Measurements from ENCODE around the gene LIPG.

The LIPG gene

GRCh38 chr18:49621301-49621700 is 59.4 kb downstream of the LIPG start:
- Histone ChIP-seq H3K4me1 (ENCODE audit: control insufficient read depth, insufficient read depth, low read length) (peaks cover 16% of the 10 kb centered on the region; the same call in 1 of the 2 replicates), H3K36me3 (ENCODE audit: control insufficient read depth, insufficient read depth, low read length) (no peaks in the 10 kb centered on the region), H3K27ac (ENCODE audit: low read depth, low read length) (no peak overlapping the region), H3K4me3 (ENCODE audit: low read depth, low read length) (no peak overlapping the region), H3K9me3 (ENCODE audit: control insufficient read depth, insufficient read depth, low read depth, low read length) (no peaks in the 10 kb centered on the region), H3K27me3 (ENCODE audit: control insufficient read depth, insufficient read depth, low read length) (no peaks in the 10 kb centered on the region), H3K9ac (ENCODE audit: low read length) (no peak overlapping the region)

GRCh38 chr18:49621717-49622351 is 60.0 kb downstream of the LIPG start:
- no peak overlapping the region for H3K27ac ChIP-seq (ENCODE audit: low read depth, low read length)
- H3K27me3 ChIP-seq (ENCODE audit: control insufficient read depth, insufficient read depth, low read length), result no peaks in the 10 kb centered on the region
- H3K4me3 ChIP-seq (ENCODE audit: low read depth, low read length), result no peak overlapping the region

GRCh38 chr18:49623571-49623970 is 61.7 kb downstream of the LIPG start:
- no peaks in the 10 kb centered on the region for H3K27me3 ChIP-seq (ENCODE audit: control insufficient read depth, insufficient read depth, low read length)
- no peak overlapping the region for H3K9ac ChIP-seq (ENCODE audit: low read length)
- H3K9me3 ChIP-seq (ENCODE audit: control insufficient read depth, insufficient read depth, low read depth, low read length), result no peaks in the 10 kb centered on the region
- H3K4me1 ChIP-seq (ENCODE audit: control insufficient read depth, insufficient read depth, low read length), result peaks cover 18% of the 10 kb centered on the region; the same call in 1 of the 2 replicates
- no peak overlapping the region for H3K27ac ChIP-seq (ENCODE audit: low read depth, low read length)
- no peak overlapping the region for H3K4me3 ChIP-seq (ENCODE audit: low read depth, low read length)
- no peaks in the 10 kb centered on the region for H3K36me3 ChIP-seq (ENCODE audit: control insufficient read depth, insufficient read depth, low read length)

More at GRCh38 chr18:49621717-49622351, 60.0 kb downstream of the LIPG start:
- H3K36me3 ChIP-seq (ENCODE audit: control insufficient read depth, insufficient read depth, low read length), result no peaks in the 10 kb centered on the region
- H3K9me3 ChIP-seq (ENCODE audit: control insufficient read depth, insufficient read depth, low read depth, low read length), result no peaks in the 10 kb centered on the region
- H3K4me1 ChIP-seq (ENCODE audit: control insufficient read depth, insufficient read depth, low read length), result peaks cover 16% of the 10 kb centered on the region; the same call in 1 of the 2 replicates
- H3K9ac ChIP-seq (ENCODE audit: low read length), result no peak overlapping the region

- peaks cover 12% of the 10 kb centered on the region for H3K4me1 ChIP-seq (ENCODE audit: control insufficient read depth, insufficient read depth, low read length)
- H3K36me3 ChIP-seq (ENCODE audit: control insufficient read depth, insufficient read depth, low read length), result no peaks in the 10 kb centered on the region
- H3K27me3 ChIP-seq (ENCODE audit: control insufficient read depth, insufficient read depth, low read length), result no peaks in the 10 kb centered on the region
- H3K9ac ChIP-seq (ENCODE audit: low read length), result no peak overlapping the region
- H3K9me3 ChIP-seq (ENCODE audit: control insufficient read depth, insufficient read depth, low read depth, low read length), result no peaks in the 10 kb centered on the region
- no peak overlapping the region for H3K27ac ChIP-seq (ENCODE audit: low read depth, low read length)
- H3K4me3 ChIP-seq (ENCODE audit: low read depth, low read length), result no peak overlapping the region
These were observed 63.3 kb downstream of the LIPG start for GRCh38 chr18:49625021-49625691.

- Histone ChIP-seq H3K27ac (ENCODE audit: low read depth, low read length) (no peak overlapping the region), H3K4me1 (ENCODE audit: control insufficient read depth, insufficient read depth, low read length) (peaks cover 12% of the 10 kb centered on the region)
These were observed 65.1 kb downstream of the LIPG start for GRCh38 chr18:49626842-49627467.

GRCh38 chr18:49628119-49628518 is 66.3 kb downstream of the LIPG start:
- H3K36me3 ChIP-seq (ENCODE audit: control insufficient read depth, insufficient read depth, low read length), result no peaks in the 10 kb centered on the region
- H3K27me3 ChIP-seq (ENCODE audit: control insufficient read depth, insufficient read depth, low read length), result no peaks in the 10 kb centered on the region
- no peak overlapping the region for H3K27ac ChIP-seq (ENCODE audit: low read depth, low read length)
- H3K9ac ChIP-seq (ENCODE audit: low read length), result no peak overlapping the region
- H3K9me3 ChIP-seq (ENCODE audit: control insufficient read depth, insufficient read depth, low read depth, low read length), result no peaks in the 10 kb centered on the region
- H3K4me1 ChIP-seq (ENCODE audit: control insufficient read depth, insufficient read depth, low read length), result peaks cover 12% of the 10 kb centered on the region
- no peak overlapping the region for H3K4me3 ChIP-seq (ENCODE audit: low read depth, low read length)

More at GRCh38 chr18:49626842-49627467, 65.1 kb downstream of the LIPG start:
- Histone ChIP-seq H3K9ac (ENCODE audit: low read length) (no peak overlapping the region), H3K36me3 (ENCODE audit: control insufficient read depth, insufficient read depth, low read length) (no peaks in the 10 kb centered on the region), H3K4me3 (ENCODE audit: low read depth, low read length) (no peak overlapping the region), H3K9me3 (ENCODE audit: control insufficient read depth, insufficient read depth, low read depth, low read length) (no peaks in the 10 kb centered on the region), H3K27me3 (ENCODE audit: control insufficient read depth, insufficient read depth, low read length) (no peaks in the 10 kb centered on the region)

GRCh38 chr18:49628881-49629795 is 67.3 kb downstream of the LIPG start:
- no peaks in the 10 kb centered on the region for H3K27me3 ChIP-seq (ENCODE audit: control insufficient read depth, insufficient read depth, low read length)
- peaks cover 12% of the 10 kb centered on the region for H3K4me1 ChIP-seq (ENCODE audit: control insufficient read depth, insufficient read depth, low read length)
- no peak overlapping the region for H3K27ac ChIP-seq (ENCODE audit: low read depth, low read length)
- H3K4me3 ChIP-seq (ENCODE audit: low read depth, low read length), result no peak overlapping the region
- no peaks in the 10 kb centered on the region for H3K9me3 ChIP-seq (ENCODE audit: control insufficient read depth, insufficient read depth, low read depth, low read length)
- H3K9ac ChIP-seq (ENCODE audit: low read length), result no peak overlapping the region
- H3K36me3 ChIP-seq (ENCODE audit: control insufficient read depth, insufficient read depth, low read length), result no peaks in the 10 kb centered on the region

GRCh38 chr18:49630246-49630699 is 68.4 kb downstream of the LIPG start:
- Histone ChIP-seq H3K36me3 (ENCODE audit: control insufficient read depth, insufficient read depth, low read length) (no peaks in the 10 kb centered on the region), H3K27ac (ENCODE audit: low read depth, low read length) (no peak overlapping the region), H3K9me3 (ENCODE audit: control insufficient read depth, insufficient read depth, low read depth, low read length) (no peaks in the 10 kb centered on the region), H3K27me3 (ENCODE audit: control insufficient read depth, insufficient read depth, low read length) (no peaks in the 10 kb centered on the region), H3K9ac (ENCODE audit: low read length) (no peak overlapping the region), H3K4me1 (ENCODE audit: control insufficient read depth, insufficient read depth, low read length) (peaks cover 12% of the 10 kb centered on the region), H3K4me3 (ENCODE audit: low read depth, low read length) (no peak overlapping the region)

GRCh38 chr18:49631146-49631866 is 69.4 kb downstream of the LIPG start:
- Histone ChIP-seq H3K4me3 (ENCODE audit: low read depth, low read length) (no peak overlapping the region), H3K36me3 (ENCODE audit: control insufficient read depth, insufficient read depth, low read length) (no peaks in the 10 kb centered on the region), H3K27ac (ENCODE audit: low read depth, low read length) (no peak overlapping the region)

GRCh38 chr18:49632588-49632987 is 70.7 kb downstream of the LIPG start:
- Histone ChIP-seq H3K9me3 (ENCODE audit: control insufficient read depth, insufficient read depth, low read depth, low read length) (peaks cover 3% of the 10 kb centered on the region; the same call in 1 of the 2 replicates), H3K27ac (ENCODE audit: low read depth, low read length) (no peak overlapping the region), H3K36me3 (ENCODE audit: control insufficient read depth, insufficient read depth, low read length) (no peaks in the 10 kb centered on the region), H3K27me3 (ENCODE audit: control insufficient read depth, insufficient read depth, low read length) (no peaks in the 10 kb centered on the region), H3K4me1 (ENCODE audit: control insufficient read depth, insufficient read depth, low read length) (peaks cover 12% of the 10 kb centered on the region), H3K4me3 (ENCODE audit: low read depth, low read length) (no peak overlapping the region), H3K9ac (ENCODE audit: low read length) (no peak overlapping the region)

More at GRCh38 chr18:49631146-49631866, 69.4 kb downstream of the LIPG start:
- Histone ChIP-seq H3K9me3 (ENCODE audit: control insufficient read depth, insufficient read depth, low read depth, low read length) (no peaks in the 10 kb centered on the region), H3K9ac (ENCODE audit: low read length) (no peak overlapping the region), H3K4me1 (ENCODE audit: control insufficient read depth, insufficient read depth, low read length) (peaks cover 12% of the 10 kb centered on the region), H3K27me3 (ENCODE audit: control insufficient read depth, insufficient read depth, low read length) (no peaks in the 10 kb centered on the region)

Data from HUES6 (cell line).